Common myeloid progenitor, CD34-positive (primary cell): ENCODE data around the gene PLAC8.
A peak's percentile ranks its signal among the peaks of the same experiment; 100 is the strongest.
"Not testable (repeated sequence)": the region's sequence is repeated elsewhere in the genome, so short reads cannot be mapped to it uniquely, and the experiment has no call there.

Experiments
- CTCF ChIA-PET: fragments of 350-600 bp; sonication (Branson Sonifier 250); formaldehyde crosslinking; loops from one replicate; lab custom pipeline; 2021; ENCODE audit warnings: antibody characterized with exemption; lab: Charles Lee
- POLR2A ChIA-PET: fragments of 350-600 bp; sonication (Branson Sonifier 250); formaldehyde crosslinking; loops from one replicate; lab custom pipeline; 2021; ENCODE audit warnings: antibody characterized with exemption; lab: Charles Lee
- DNase-seq, 3 donors: peaks; one replicate each; pipeline versions ENCODE4 v3.0.0 to v3.0.0-alpha.2; 2013
- H3K27ac ChIP-seq, 2 experiments: 1 replicate in 1 of 2; 2 replicates in 1 of 2; pipeline ENCODE4 v1.7.0; 2013; ENCODE audit warnings: inconsistent platforms in 2 of 2, low read length in 2 of 2, mild to moderate bottlenecking in 2 of 2, low read depth in 1 of 2, moderate library complexity in 1 of 2; ENCODE audit not compliant: severe bottlenecking in 2 of 2, insufficient read depth in 1 of 2, poor library complexity in 1 of 2
- H3K27me3 ChIP-seq, 5 experiments: replicated peaks in 2 of 5; 1 replicate in 3 of 5; 2 replicates in 2 of 5; pipeline versions ENCODE4 v1.6.1 to v1.7.0; 2013; ENCODE audit warnings: low read length in 4 of 5, mild to moderate bottlenecking in 2 of 5, moderate library complexity in 2 of 5, inconsistent platforms in 1 of 5; ENCODE audit not compliant: insufficient read depth in 5 of 5, control insufficient read depth in 4 of 5
- H3K36me3 ChIP-seq, 4 experiments: 1 replicate in 2 of 4; 2 replicates in 2 of 4; pipeline versions ENCODE4 v1.6.1 to v1.7.0; 2013; ENCODE audit warnings: low read length in 3 of 4, control low read depth in 1 of 4, mild to moderate bottlenecking in 1 of 4; ENCODE audit not compliant: control insufficient read depth in 4 of 4, insufficient read depth in 4 of 4
- H3K4me1 ChIP-seq, 4 experiments: 1 replicate in 3 of 4; 2 replicates in 1 of 4; pipeline versions ENCODE4 v1.6.1 to v1.7.1; 2013; ENCODE audit warnings: low read length in 3 of 4, mild to moderate bottlenecking in 3 of 4, control low read depth in 1 of 4, inconsistent platforms in 1 of 4, moderate library complexity in 1 of 4; ENCODE audit not compliant: control insufficient read depth in 4 of 4, insufficient read depth in 4 of 4; ENCODE audit errors: control extremely low read depth in 1 of 4
- H3K4me3 ChIP-seq, 7 experiments: 1 replicate in 4 of 7; 2 replicates in 3 of 7; pipeline versions ENCODE4 v1.5.1 to v1.7.0; 2013; ENCODE audit warnings: mild to moderate bottlenecking in 7 of 7, low read length in 6 of 7, moderate library complexity in 6 of 7, inconsistent platforms in 2 of 7, low read depth in 2 of 7, control low read depth in 1 of 7; ENCODE audit not compliant: insufficient read depth in 4 of 7, control insufficient read depth in 1 of 7; ENCODE audit errors: extremely low read depth in 1 of 7
- H3K9me3 ChIP-seq, 5 experiments: 1 replicate in 4 of 5; 2 replicates in 1 of 5; pipeline versions ENCODE4 v1.6.1 to v1.7.1; 2013; ENCODE audit warnings: low read length in 4 of 5, mild to moderate bottlenecking in 2 of 5, inconsistent platforms in 1 of 5, low read depth in 1 of 5, moderate library complexity in 1 of 5; ENCODE audit not compliant: control insufficient read depth in 4 of 5, insufficient read depth in 2 of 5; ENCODE audit errors: control extremely low read depth in 1 of 5
- WGBS: methylation state at CpG from one replicate; pipeline ENCODE4 v1.1.5; 2013; ENCODE audit not compliant: insufficient coverage; 5-methylcytosine and 5-hydroxymethylcytosine counted together

PLAC8 gene

DNA sequence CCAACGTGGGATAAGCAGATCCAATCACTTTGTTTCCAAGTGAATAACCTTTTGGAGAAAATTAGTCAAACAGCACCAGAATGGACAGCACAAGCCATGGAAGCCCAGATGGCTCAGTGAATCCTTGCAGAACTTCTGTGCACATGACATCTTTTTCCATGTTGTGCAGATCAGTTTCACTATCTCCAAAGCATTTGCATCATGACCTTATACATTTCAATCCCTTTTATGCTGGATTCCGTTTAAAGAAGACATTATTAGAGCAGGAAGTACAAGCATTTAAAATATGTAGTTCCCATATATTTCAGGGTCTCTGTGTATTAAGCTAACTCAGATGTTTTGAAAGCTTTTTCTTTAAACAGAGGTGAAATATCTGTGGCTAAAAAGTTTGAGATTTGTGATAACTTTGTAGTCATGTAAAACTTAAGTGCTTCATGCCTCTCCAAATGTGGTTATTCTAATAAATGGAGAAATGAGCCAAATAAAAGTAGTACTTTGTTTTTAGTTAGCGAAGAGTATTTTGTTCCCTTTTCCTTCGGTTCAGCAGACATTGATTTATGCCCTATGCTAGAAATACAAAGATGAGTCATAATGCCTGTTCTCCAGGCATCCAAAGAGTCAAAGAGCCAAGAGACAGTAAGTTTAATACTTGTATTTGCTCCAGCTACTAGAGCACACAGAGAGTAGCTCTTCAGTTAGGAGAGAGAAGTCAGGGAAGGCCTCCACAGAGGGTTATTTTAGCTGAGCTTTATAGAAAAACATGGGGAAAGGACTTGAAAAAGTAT is 39.0 kb downstream of the PLAC8 start:
- DNase-seq = peak; percentile 46 to 86 (median 81)
- CTCF ChIA-PET = interaction anchor here (0.7 to 4.3 kb wide), 23 partner anchors 9 to 287 kb away, joined by 3 to 30 read pairs (median 3); partner anchors contain the start of gene COQ2

DNA sequence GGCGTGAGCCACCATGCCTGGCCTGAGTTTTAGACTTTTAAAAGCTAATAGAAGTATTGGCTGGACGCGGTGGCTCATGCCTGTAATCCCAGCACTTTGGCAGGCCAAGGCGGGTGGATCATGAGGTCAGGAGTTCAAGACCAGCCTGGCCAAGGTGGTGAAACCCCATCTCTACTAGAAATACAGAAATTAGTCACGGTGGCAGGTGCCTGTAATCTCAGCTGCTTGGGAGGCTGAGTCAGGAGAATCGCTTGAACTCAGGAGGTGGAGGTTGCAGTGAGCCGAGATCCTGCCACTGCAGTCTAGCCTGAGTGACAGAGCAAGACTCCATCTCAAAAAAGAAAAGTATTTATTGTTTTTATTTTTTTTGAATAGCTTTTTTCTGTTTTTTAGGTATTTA is 39.7 kb downstream of the PLAC8 start:
- not testable (repeated sequence) for DNase-seq, H3K27ac ChIP-seq, H3K27me3 ChIP-seq, H3K4me3 ChIP-seq, H3K9me3 ChIP-seq
- peaks cover 4 to 25% (median 10%) of the 10 kb centered on the region in 4 experiments for H3K36me3 ChIP-seq
- WGBS = 92% methylated on average over 4 of the region's 7 CpGs
- CTCF ChIA-PET = interaction anchor here (0.6 to 4.3 kb wide), 24 partner anchors 8 to 358 kb away, joined by 3 to 30 read pairs (median 4); partner anchors contain the start of genes COQ2 and PLAC8
- POLR2A ChIA-PET = interaction anchor here (1.5 kb wide), 1 partner anchor 9 kb away, joined by 4 read pairs; no protein-coding TSS in a partner anchor
- H3K4me1 ChIP-seq = peaks cover 3 to 15% (median 12%) of the 10 kb centered on the region in 4 experiments

More for the DNA sequence above, 39.0 kb downstream of the PLAC8 start:
- H3K36me3 ChIP-seq = peaks cover 2 to 19% (median 9%) of the 10 kb centered on the region in 4 experiments
- H3K9me3 ChIP-seq = no peaks in the 10 kb centered on the region
- peaks cover 3 to 15% (median 12%) of the 10 kb centered on the region in 4 experiments for H3K4me1 ChIP-seq
- no peak overlapping the region for H3K27ac ChIP-seq
- H3K4me3 ChIP-seq = peak overlapping the region in 1 of 7 experiments; percentile 23
- H3K27me3 ChIP-seq = no peaks in the 10 kb centered on the region
- WGBS = 48% methylated on average over 2 of the region's 4 CpGs
- POLR2A ChIA-PET = interaction anchor here (0.6 to 1.5 kb wide), 3 partner anchors 9 to 228 kb away, joined by 3 to 5 read pairs (median 4); no protein-coding TSS in a partner anchor

DNA sequence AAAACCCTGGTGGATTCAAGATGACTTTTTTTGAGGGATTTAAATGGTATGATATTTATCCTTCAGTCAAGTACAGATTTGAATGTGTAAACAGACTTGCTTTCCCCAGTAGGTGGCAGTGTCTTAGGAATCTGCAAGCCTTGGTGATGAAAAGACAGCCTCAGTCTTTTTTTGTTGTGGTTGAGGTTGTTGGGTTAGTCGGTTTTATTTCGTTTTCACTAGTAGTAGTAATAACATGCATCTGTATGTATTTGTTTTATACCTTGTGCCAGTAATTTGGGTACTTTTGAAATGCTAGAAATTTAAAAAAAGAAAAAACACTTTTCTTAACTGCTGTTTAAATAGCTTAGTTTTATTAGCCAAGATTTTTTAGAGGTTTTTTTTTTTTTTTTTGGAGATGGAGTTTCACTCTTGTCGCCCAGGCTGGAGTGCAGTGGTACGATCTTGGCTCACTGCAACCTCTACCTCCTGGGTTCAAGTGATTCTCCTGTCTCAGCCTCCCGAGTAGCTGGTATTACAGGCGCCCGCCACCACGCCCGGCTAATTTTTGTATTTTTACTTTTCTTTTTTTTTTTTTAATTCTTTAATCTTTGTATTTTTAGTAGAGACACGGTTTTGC is 40.3 kb downstream of the PLAC8 start:
- 50% methylated on average over 2 of the region's 10 CpGs for WGBS
- Histone ChIP-seq H3K36me3 (peaks cover 4 to 30% (median 14%) of the 10 kb centered on the region in 4 experiments), H3K27me3 (no peaks in the 10 kb centered on the region), H3K4me1 (peaks cover 3 to 15% (median 12%) of the 10 kb centered on the region in 4 experiments), H3K4me3 (no peak overlapping the region), H3K27ac (no peak overlapping the region), H3K9me3 (no peaks in the 10 kb centered on the region)
- CTCF ChIA-PET = interaction anchor here (0.6 to 4.3 kb wide), 17 partner anchors 9 to 358 kb away, joined by 3 to 30 read pairs (median 5); partner anchors contain the start of gene PLAC8
- POLR2A ChIA-PET = no interaction called here
- DNase-seq = peak; percentile 91 to 95 (median 95)

DNA sequence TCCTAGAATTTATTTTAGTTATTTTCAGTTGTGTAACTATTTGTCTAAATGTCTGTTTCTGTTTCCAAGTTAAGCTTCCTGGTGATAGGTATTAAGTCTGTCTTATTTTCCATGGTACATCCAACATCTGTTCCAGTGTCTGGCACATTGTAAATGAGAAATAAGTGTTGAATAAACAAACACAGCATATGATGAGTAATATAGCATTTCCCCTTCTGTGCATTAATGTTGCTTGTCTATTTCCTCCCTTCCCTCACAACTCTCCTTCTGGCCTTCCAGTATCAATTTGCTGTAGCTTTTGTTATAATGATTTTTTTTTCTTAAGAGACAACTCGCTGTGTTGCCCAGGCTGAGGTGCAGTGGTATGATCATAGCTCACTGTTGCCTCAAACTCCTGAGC is 43.4 kb downstream of the PLAC8 start:
- no peak overlapping the region for H3K27ac ChIP-seq
- ChIA-PET CTCF (interaction anchor here (0.7 to 1.9 kb wide), 10 partner anchors 9 to 264 kb away, joined by 3 to 5 read pairs (median 3); partner anchors contain the start of genes COPS4 and COQ2), POLR2A (no interaction called here)
- no peaks in the 10 kb centered on the region for H3K27me3 ChIP-seq
- DNase-seq = no peak
- H3K4me1 ChIP-seq = peaks cover 3 to 13% (median 12%) of the 10 kb centered on the region in 4 experiments
- H3K36me3 ChIP-seq = peaks cover 4 to 40% (median 30%) of the 10 kb centered on the region in 4 experiments
- WGBS = no CpG with 5 or more reads among the region's 1 CpG
- no peaks in the 10 kb centered on the region for H3K9me3 ChIP-seq
- no peak overlapping the region for H3K4me3 ChIP-seq

DNA sequence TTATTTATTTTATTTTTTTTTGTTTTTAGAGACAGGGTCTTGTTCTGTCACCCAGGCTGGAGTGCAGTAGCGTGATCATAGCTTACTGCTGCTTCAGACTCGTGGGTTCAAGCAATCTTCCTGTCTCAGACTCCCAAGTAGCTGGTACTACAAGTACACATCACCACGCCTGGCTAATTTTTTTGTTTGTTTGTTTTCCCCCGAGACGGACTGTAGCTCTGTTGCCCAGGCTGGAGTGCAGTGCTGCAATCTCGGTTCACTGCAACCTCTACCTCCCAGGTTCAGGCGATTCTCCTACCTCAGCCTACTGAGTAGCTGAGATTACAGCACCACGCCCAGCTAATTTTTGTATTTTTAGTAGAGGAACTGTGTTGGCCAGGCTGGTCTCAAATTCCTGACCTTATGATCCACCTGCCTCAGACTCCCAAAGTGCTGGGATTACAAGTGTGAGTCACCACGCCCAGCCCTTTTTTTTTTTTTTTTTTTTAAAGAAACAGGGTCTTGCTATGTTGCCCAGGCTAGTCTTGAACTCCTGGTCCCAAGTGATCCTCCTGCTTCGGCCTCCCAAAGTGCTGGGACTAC is 47.4 kb downstream of the PLAC8 start:
- ChIA-PET CTCF (interaction anchor here (1.1 to 1.4 kb wide), 3 partner anchors 8 to 193 kb away, joined by 3 to 4 read pairs (median 3); no protein-coding TSS in a partner anchor), POLR2A (no interaction called here)
- 97% methylated on average over 8 of the region's 10 CpGs for WGBS
- H3K4me1 ChIP-seq = peaks cover 0 to 3% (median 0%) of the 10 kb centered on the region in 4 experiments
- H3K4me3 ChIP-seq = no peak overlapping the region
- H3K9me3 ChIP-seq = no peaks in the 10 kb centered on the region
- H3K27me3 ChIP-seq = no peaks in the 10 kb centered on the region
- H3K36me3 ChIP-seq = peaks cover 19 to 58% (median 32%) of the 10 kb centered on the region in 4 experiments
- DNase-seq = no peak
- no peak overlapping the region for H3K27ac ChIP-seq

DNA sequence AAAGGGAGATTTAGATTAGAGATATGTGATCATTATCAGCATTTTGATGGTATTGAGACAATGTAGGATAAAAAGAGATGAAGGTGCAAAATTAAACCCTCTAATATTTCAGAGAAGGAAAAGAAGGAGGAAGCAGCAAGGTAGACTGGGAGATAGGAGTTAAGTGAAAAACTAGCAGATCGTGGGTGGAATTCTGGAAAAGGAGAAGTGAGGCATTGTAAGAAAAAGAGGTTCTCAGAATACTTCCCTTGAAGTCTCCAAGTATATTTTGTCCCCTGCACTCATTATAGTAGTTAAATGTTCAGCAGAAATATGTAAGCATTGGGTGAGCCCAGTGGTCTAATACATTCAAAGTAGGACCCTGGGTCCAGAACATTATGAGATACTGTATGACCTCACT is 49.3 kb downstream of the PLAC8 start:
- peaks cover 20 to 54% (median 31%) of the 10 kb centered on the region in 4 experiments for H3K36me3 ChIP-seq
- ChIA-PET POLR2A (no interaction called here), CTCF (no interaction called here)

More for the DNA sequence above, 49.3 kb downstream of the PLAC8 start:
- 0% methylated on average over 1 of the region's 1 CpG for whole genome bisulfite sequencing
- H3K9me3 ChIP-seq = no peaks in the 10 kb centered on the region
- no peak overlapping the region for H3K27ac ChIP-seq
- no peak overlapping the region for H3K4me3 ChIP-seq
- no peak for DNase-seq
- H3K4me1 ChIP-seq = peaks cover 0 to 3% (median 1%) of the 10 kb centered on the region in 4 experiments
- H3K27me3 ChIP-seq = no peaks in the 10 kb centered on the region
